Urinary bladder (tissue), 4 donors: ENCODE data around the gene PRRX1. TPM values are rescaled to one million over a fixed set of nuclear protein-coding genes. Genes with fewer than 3 reads are reported as not detected.

Experiments used
- DNase-seq: peaks from one replicate; pipeline ENCODE4 v3.0.0-alpha.2; 2015; ENCODE audit errors: extremely low spot score
- H3K27ac ChIP-seq: one replicate; pipeline ENCODE4 v1.5.1; 2013; ENCODE audit warnings: low read depth, mild to moderate bottlenecking, moderate library complexity
- H3K36me3 ChIP-seq: one replicate; pipeline ENCODE4 v1.6.1; 2013; ENCODE audit warnings: mild to moderate bottlenecking, moderate library complexity; ENCODE audit not compliant: insufficient read depth
- H3K4me1 ChIP-seq: one replicate; pipeline ENCODE4 v1.6.1; 2013; ENCODE audit warnings: mild to moderate bottlenecking, moderate library complexity; ENCODE audit not compliant: insufficient read depth
- H3K4me3 ChIP-seq: one replicate; pipeline ENCODE4 v1.5.1; 2013; ENCODE audit warnings: low read depth, low read length
- WGBS: extraction: QIAGEN DNeasy Blood & Tissue Kit; methylation state at CpG from one replicate; pipeline ENCODE4 v1.1.7; 2013; 5-methylcytosine and 5-hydroxymethylcytosine counted together
- polyA plus RNA-seq: library from polyadenylated mRNA; stranded (reverse); fragments of 200-250 nt; gene quantifications from one replicate; pipeline ENCODE4 v1.2.3, GENCODE V29; 2013
- total RNA-seq: library from RNA; depleted of rRNA; stranded (reverse); fragments of >200 nt; gene quantifications from one replicate; pipeline ENCODE4 v1.2.3, GENCODE V29; 2014
- donor health status: healthy with polysubstance abuse.
- donor health status: healthy.

PRRX1 gene
- total and polyA plus RNA-seq, 2 donors = 10.6 to 85.2 TPM

DNA sequence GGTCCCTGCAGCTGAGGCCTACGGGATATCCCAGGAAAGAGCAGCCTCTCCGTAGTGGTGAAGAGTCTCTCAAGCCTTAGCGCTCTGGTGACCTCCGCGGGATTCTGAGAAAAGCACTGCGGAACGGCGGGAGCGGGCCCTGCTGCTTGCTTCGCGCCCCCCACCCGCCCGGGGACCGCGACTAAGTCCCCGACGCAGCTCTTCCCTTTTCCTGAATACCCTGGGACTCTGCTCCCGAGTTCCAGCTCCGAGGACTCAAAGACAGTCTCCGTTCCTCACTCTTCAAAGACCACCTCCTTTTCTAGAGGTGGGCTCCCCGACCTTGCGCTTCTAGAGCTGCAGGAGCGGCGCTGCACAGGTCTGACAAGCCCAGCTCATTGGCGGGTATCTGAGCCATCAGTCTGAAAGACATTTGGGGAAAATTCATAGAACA is 3.6 kb upstream of the PRRX1 start:
- WGBS = 34% methylated on average over 25 of the region's 25 CpGs
- DNase-seq = no peak
- Histone ChIP-seq H3K36me3 (no peaks in the 10 kb centered on the region), H3K4me3 (no peak overlapping the region), H3K27ac (no peak overlapping the region), H3K4me1 (no peaks in the 10 kb centered on the region)

DNA sequence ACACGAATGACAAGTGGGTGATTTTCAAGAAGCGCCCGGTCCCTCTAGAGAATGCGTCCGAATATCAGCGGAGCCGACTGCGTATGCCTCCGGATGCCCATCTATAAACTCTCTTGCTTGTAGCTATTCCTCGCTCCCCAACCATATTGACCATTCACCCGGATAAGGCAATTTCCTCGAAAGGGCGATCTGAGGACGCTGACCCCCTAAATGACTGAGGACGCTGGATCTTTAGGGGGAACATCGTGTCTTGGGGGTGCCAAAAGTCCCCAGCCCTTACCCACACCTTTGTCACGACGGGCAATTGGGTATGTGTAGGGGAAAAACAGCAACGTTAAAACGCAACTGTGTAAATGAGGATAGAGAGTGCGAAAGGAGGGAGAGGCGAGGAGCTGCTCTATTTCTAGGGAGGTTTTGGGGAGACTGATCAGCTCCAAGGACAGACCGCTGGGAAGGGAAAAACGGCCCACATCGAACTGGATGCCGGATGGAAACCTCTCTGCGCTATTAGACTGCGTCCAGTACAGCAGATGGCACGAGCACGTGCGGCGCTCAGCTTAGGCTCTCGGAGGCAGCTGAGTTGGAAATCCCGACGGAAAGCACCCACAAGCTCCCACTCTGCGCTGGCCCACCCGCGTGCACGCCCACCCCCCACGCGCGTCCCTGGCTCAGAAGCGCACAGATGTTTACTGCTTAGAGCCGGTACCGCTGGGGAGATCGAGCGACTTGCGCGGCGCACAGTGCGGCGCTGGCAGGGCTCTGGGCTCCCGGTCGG is 2.9 kb upstream of the PRRX1 start:
- Histone ChIP-seq H3K4me1 (no peaks in the 10 kb centered on the region), H3K27ac (no peak overlapping the region), H3K4me3 (peak overlapping the region; percentile 31), H3K36me3 (no peaks in the 10 kb centered on the region)
- DNase-seq = no peak
- WGBS = 13% methylated on average over 54 of the region's 54 CpGs

DNA sequence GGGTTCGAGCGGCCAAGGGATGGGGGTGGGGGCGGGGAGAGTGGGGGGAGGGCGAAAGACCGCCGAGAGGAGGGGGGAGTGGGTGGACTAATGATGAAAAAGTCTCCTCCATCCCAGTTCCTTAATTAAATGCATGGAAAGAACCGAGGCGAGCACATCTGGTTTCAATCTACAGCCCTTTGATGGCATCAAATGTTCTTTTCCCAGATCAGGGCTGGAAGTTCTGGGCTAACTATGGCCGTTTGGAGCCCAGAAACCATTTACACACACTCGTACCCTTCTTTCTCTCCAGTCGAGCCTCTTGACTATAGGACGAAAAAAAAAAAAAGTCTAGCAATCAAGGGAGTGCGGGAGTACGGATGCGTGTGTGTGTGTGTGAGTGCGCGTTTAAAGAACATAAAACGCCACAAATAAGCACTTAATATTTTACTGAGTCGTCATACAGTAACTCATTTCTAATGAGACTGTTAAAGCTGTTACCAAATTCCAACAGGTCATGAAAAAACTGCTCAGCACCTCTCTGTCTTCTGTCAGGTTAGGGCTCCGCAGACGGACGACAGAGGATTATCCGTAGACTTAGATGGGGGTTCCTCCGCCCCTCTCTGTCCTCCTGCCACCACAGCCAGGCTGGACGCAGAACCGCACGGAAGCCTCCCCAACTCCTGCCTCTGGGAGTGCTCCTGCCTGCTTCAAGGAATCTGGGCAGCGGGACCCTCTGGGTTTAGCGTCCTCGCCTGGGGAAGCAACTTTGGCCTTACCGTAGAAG is 2.1 kb upstream of the PRRX1 start:
- Histone ChIP-seq H3K4me1 (no peaks in the 10 kb centered on the region), H3K27ac (no peak overlapping the region)
- DNase-seq = no peak

DNA sequence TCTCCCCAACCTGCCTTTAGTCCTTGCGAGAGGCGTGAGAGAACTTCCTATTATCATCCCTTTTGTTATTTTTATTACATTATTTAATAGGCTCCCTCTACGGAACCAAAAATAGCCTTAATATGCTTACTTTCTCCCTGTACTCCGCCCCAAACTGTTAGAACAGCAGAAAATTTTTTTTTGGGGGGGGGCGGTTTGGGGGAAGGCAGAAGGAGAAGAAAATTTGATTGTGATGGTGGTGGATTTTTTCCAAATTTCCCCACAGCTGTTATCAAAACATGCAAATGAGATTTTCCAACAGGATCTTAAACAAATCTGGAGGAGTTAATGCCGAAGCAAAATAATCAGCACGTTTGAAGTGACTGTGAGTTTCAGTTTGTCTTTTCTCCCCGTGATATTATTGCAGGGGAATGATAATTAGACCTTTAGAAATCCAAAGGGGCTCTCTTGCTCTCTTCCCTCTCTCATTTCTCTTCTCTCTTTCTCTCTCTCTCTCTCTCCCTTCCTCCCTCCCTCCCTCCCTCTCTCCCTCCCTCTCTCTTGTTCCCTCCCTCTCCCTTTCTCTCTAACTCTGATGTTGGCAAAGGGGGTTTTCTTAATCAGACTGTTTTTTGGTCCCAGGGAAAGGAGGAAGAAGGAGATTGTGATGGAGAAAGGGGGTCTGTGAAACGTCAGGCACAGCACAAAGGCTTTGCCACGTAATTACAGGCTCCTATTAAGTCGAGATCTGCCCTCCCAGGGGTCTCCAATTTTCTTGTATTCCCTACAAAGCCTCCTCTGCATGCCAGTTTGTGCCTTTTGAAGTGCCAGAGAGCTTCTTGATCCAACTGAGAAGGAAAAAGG is 1.1 kb upstream of the PRRX1 start:
- WGBS = 6% methylated on average over 11 of the region's 11 CpGs
- no peak for DNase-seq
- Histone ChIP-seq H3K27ac (no peak overlapping the region), H3K36me3 (no peaks in the 10 kb centered on the region), H3K4me3 (peak overlapping the region; percentile 24), H3K4me1 (no peaks in the 10 kb centered on the region)

More for the DNA sequence above, 2.1 kb upstream of the PRRX1 start:
- H3K36me3 ChIP-seq = no peaks in the 10 kb centered on the region
- H3K4me3 ChIP-seq = peak overlapping the region; percentile 31
- 2% methylated on average over 31 of the region's 31 CpGs for WGBS

DNA sequence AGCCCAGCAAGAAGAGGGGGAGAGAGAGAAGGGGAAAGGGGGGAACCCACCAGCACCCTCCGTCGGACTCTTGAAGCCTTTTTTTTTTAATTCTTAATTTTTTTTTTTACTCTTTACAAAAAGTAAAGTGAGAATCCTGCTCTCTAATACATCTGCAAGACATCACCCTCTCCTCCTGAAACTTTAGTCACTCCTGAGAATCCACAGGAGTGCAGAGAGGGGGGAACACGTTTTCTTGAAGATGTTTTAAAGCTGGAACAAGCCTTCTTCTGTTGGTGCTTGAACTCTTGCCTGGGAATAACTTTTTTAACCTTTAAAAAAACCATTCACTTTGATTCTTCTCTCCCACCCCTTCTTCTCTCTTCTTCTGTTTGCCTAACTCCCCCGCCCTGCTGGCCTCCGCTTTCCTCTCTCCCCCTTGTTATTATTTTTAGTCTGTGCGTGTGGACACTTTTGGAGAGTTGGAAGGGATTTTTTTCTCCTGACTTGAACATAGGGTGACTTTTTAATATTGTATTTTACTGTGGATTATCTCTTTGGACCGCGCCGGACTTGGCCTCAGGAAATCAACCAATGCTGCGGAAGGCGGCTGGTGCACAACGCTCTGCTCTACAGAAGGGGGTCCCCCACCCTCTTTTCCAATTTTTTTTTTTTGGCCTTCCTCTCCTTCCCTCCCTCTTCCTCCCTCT is 383 bp upstream of the PRRX1 start:
- Histone ChIP-seq H3K36me3 (no peaks in the 10 kb centered on the region), H3K4me1 (no peaks in the 10 kb centered on the region), H3K27ac (no peak overlapping the region), H3K4me3 (peak overlapping the region; percentile 44)
- DNase-seq = no peak
- 5% methylated on average over 12 of the region's 12 CpGs for WGBS

DNA sequence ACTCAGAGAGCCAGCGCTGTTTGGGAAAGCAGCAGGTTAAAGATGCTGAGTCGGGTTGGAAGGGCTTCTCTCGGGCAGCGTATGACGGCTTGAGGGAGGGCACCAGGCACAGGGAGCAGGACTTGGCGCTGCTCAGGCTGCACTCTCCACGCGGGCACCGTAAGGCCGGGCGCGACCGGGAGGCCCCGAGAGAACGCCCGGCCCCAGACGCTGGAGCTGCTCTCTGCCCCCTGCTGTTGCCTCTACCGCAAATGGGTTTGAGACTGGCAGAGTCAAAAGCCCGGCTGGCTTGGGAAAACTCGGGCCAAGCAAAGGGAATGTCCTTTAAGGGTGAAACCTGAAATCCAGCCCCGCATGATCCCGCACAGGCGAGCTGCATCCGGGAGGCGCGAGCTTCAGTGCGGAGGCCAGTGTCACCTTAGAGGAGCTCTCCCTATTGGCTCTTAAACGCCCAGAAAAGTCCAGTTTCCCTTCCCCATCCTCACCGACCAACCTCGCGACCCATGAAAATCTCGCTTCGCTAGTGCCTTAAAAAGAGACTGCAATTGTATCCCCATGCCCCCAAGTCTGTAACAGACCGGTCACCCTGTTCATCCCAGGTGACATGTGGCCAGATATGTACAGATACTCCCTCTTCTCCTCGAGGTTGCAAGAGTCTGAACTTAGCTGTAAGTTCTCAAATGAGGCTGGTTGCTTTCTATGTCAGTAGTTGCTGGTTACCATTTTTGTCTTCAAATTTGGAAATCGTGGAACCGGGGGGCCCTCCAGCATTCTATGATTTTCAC is 1.1 kb downstream of the PRRX1 start:
- Histone ChIP-seq H3K27ac (no peak overlapping the region), H3K36me3 (no peaks in the 10 kb centered on the region), H3K4me1 (no peaks in the 10 kb centered on the region), H3K4me3 (peak overlapping the region; percentile 44)
- 15% methylated on average over 37 of the region's 37 CpGs for WGBS
- DNase-seq = no peak

DNA sequence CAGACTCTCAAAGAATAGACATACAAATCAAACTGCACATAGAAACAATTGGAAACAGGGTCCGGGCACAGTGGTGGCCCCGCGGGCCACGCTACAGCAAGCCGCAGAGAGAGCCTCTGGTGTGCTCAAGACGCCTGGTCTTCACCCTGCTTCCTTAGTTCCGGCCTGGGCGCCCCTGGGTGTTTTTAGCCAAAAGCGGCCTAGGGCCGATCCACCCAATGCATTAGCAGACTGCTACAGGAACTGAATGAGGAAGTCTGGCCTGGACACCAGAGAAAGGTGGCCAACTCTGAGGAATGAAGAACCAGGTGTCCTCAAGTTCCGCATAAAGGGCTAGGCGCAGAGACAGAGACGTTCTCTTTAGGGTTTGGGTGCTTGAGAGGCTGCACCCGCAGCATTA is 1.7 kb downstream of the PRRX1 start:
- DNase-seq = no peak
- no peak overlapping the region for H3K4me3 ChIP-seq
- H3K4me1 ChIP-seq = no peaks in the 10 kb centered on the region
- WGBS = 72% methylated on average over 14 of the region's 14 CpGs
- no peak overlapping the region for H3K27ac ChIP-seq
- no peaks in the 10 kb centered on the region for H3K36me3 ChIP-seq

DNA sequence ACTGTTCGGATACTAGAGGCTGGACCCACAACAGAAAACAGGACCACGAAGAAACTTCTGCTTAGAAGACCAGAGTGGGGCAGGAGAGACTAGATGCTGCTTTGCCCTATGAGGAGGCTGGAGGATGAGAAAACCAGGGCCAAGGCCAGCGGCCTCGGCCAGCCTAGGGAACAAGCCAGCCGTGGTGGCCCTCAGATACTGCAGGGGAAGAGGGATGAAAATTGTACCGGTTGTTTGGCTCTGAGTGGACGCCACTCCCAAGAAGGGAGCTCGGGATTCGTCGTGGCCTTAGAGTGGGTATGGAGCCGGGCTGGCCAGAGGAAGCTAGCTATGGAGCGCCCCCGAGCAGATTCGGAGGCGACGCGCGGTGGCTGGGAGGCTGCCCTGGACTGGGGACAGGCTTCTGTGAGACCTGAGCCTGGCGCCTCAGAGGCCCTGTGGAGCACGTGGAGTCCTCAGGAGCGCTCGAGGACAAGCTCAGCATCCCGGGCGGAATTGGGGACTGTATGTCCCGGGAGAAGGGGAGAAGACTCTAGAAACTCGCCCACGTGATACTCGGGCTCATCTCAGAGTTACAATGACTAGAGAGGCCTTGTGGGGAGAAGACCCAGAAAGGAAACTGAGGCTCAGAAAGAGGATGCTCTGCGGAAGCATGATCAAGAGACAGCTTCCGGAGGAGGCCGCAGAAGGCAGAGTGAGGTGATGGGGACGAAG is 2.8 kb downstream of the PRRX1 start:
- Histone ChIP-seq H3K36me3 (no peaks in the 10 kb centered on the region), H3K4me1 (no peaks in the 10 kb centered on the region), H3K27ac (no peak overlapping the region), H3K4me3 (no peak overlapping the region)
- no peak for DNase-seq
- WGBS = 59% methylated on average over 32 of the region's 32 CpGs

DNA sequence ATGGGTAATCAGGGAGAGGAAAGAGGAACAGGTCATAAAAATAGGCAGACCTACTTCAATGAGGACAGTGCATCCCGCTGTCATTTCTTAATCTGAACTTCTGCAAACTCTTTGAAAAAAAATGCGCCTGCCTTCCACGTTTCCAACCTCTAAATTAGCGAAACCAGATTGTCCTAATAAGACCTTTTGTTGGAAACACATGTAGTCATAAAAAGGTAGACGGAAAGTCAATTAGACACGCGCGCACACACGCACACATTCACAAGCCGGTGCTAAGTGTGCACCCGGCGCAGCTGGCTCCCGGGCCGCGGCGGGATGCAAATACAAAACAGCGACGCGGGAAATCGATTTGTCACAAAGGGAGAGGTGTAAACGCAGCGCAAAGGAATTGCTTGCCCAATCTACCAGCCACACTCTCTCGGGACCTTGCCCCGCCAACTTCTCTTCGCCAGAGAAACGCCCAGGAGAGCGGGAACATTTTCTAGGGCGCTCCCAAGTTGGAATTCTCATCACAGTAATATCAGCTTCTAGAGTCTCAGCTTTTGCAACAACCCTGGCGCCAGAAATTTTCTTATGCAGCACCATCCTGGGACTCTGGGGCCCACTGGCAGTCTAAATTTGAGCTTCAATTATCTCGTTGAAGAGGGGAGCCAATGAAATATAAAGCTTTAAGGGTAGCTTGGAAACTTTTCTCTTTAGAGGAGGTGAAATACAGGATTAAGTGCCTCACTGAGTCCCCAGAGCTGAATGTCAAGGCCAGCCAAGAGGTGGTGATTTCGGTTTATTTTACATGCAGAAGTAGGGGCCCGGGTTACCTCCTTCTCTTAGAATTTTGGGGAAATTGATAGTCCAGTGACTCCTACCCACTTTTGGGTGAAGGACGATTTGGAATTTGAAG is 4.5 kb downstream of the PRRX1 start:
- Histone ChIP-seq H3K4me3 (no peak overlapping the region), H3K36me3 (no peaks in the 10 kb centered on the region), H3K4me1 (no peaks in the 10 kb centered on the region), H3K27ac (no peak overlapping the region)
- DNase-seq = no peak
- 34% methylated on average over 33 of the region's 33 CpGs for WGBS

DNA sequence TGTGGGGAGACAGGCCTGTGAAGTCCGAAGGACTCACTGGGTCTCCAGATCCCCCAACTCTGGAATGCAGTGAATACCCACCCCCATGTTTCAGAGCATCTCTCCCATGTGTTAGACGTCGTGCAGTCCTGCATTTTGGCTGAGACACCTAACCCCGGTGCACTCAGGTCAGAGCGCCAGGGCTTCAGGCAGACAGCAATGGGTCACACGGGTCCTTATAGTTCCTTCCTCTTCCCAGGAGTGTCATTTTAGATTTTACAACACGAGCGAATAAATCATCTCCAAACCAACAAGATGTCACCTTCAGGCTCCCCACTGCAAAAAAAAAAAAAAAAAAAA is 5.1 kb downstream of the PRRX1 start:
- Histone ChIP-seq H3K4me3 (no peak overlapping the region), H3K27ac (no peak overlapping the region), H3K4me1 (no peaks in the 10 kb centered on the region), H3K36me3 (no peaks in the 10 kb centered on the region)
- DNase-seq = no peak
- WGBS = 63% methylated on average over 8 of the region's 8 CpGs

DNA sequence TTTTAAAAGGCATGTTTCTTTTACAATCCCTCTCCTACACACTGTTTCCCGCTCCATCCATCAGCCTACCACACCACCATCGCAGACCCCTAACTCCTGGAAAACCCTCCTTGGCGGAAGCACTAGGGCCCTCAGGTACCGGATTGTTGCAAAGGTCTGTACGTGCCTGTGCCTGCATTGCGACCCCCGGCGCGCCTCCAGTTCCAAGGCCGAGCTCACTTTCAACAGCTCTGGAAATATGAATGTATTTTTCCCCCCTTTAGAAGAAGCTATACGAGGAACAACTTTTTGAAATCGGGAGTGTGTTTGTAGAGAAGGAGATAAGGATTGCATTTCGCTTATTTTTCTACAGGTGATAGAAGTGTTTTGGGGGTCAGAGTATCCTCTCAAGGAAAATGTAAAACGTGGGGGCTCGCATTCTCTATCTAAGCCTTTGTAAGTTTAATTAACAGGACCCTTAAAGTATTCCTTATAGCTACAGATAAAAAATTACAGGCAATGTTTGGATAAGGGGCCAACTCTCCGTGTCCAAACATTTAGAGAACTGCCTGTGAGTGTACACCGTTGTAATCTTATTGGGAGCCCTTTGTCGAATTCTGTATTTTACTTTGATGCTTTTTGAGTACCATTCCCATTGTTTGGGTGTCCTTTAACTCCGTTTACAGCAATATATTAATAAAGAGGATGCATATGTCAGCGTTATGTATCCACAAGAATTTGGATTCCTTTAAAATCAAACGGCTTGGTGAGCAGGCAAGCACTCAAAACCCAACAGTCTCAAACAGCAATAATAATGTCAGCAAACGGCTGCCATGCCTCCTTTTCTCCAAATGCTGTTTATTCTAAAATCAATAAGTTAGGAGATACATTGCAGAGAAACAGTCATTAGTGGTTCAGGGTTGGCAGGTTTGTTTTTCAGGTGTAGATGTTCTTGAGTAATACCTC is 5.9 kb downstream of the PRRX1 start:
- 52% methylated on average over 22 of the region's 22 CpGs for WGBS
- H3K27ac ChIP-seq = no peak overlapping the region
- no peak for DNase-seq
- H3K36me3 ChIP-seq = no peaks in the 10 kb centered on the region
- no peak overlapping the region for H3K4me3 ChIP-seq
- H3K4me1 ChIP-seq = no peaks in the 10 kb centered on the region
